ENCODE data around the gene TAMALIN. TPM values are rescaled to one million over a fixed set of nuclear protein-coding genes. Genes with fewer than 3 reads are reported as not detected.

TAMALIN gene
- total and polyA plus RNA-seq, 10 donors = 25.5 to 141 (median 45.2) TPM

- Histone ChIP-seq H3K27ac (peak overlapping the region in 4 of 8 donors; percentile 62 to 89 (median 80)), H3K4me1 (peaks cover 24 to 89% (median 66%) of the 10 kb centered on the region in 6 donors), H3K4me3 (peak overlapping the region in 2 of 8 donors; percentile 49 to 71), H3K36me3 (no peaks in the 10 kb centered on the region), H3K9me3 (no peaks in the 10 kb centered on the region), H3K27me3 (replicated peaks in 1 of 7) (peaks cover 0 to 18% (median 0%) of the 10 kb centered on the region in 7 donors)
- TF ChIP-seq POLR2AphosphoS5 (IDR thresholded peaks at IDR 0.05) (no peak), POLR2A (IDR thresholded peaks at IDR 0.05) (no peak)
- TF ChIP-seq, protein P1, sequence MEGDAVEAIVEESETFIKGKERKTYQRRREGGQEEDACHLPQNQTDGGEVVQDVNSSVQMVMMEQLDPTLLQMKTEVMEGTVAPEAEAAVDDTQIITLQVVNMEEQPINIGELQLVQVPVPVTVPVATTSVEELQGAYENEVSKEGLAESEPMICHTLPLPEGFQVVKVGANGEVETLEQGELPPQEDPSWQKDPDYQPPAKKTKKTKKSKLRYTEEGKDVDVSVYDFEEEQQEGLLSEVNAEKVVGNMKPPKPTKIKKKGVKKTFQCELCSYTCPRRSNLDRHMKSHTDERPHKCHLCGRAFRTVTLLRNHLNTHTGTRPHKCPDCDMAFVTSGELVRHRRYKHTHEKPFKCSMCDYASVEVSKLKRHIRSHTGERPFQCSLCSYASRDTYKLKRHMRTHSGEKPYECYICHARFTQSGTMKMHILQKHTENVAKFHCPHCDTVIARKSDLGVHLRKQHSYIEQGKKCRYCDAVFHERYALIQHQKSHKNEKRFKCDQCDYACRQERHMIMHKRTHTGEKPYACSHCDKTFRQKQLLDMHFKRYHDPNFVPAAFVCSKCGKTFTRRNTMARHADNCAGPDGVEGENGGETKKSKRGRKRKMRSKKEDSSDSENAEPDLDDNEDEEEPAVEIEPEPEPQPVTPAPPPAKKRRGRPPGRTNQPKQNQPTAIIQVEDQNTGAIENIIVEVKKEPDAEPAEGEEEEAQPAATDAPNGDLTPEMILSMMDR (IDR thresholded peaks at IDR 0.05 in 8 of 11, conservative IDR thresholded peaks at IDR 0.05 in 3 of 11) = no peak
- intact Hi-C loops (cut with DNase I; ENCODE audit: low total_unique reads) = no loop called here
- DNase-seq = no peak
- 76 to 87% (median 84%) methylated on average over 6 of the region's 6 CpGs for WGBS, 5 donors
These were observed 31.7 kb downstream of the TAMALIN start for GRCh38 chr12:52038447-52038846.

GRCh38 chr12:52041035-52041434 is 34.3 kb downstream of the TAMALIN start:
- WGBS, 5 donors = 83 to 93% (median 92%) methylated on average over 3 of the region's 3 CpGs
- intact Hi-C loops (cut with DNase I; ENCODE audit: low total_unique reads) = no loop called here
- Histone ChIP-seq H3K36me3 (no peaks in the 10 kb centered on the region), H3K27ac (peak overlapping the region in 3 of 8 donors; percentile 84 to 87 (median 85)), H3K4me1 (peaks cover 25 to 89% (median 70%) of the 10 kb centered on the region in 6 donors), H3K9me3 (no peaks in the 10 kb centered on the region), H3K27me3 (replicated peaks in 1 of 7) (peaks cover 0 to 15% (median 0%) of the 10 kb centered on the region in 7 donors), H3K4me3 (no peak overlapping the region)
- no peak for DNase-seq
- TF ChIP-seq POLR2A (IDR thresholded peaks at IDR 0.05) = no peak
- TF ChIP-seq, protein P1 (IDR thresholded peaks at IDR 0.05 in 8 of 11, conservative IDR thresholded peaks at IDR 0.05 in 3 of 11) = no peak
- no peak for TF ChIP-seq POLR2AphosphoS5 (IDR thresholded peaks at IDR 0.05)

- TF ChIP-seq, protein P1 (IDR thresholded peaks at IDR 0.05 in 8 of 11, conservative IDR thresholded peaks at IDR 0.05 in 3 of 11) = peak in 8 of 11 experiments; percentile 6 to 48 (median 19)
- TF ChIP-seq POLR2AphosphoS5 (IDR thresholded peaks at IDR 0.05) (peak in 2 of 3 donors; percentile 18 to 24), POLR2A (IDR thresholded peaks at IDR 0.05) (no peak)
- 33 to 54% (median 38%) methylated on average over 4 to 6 of the region's 6 CpGs for WGBS, 5 donors
- Histone ChIP-seq H3K4me1 (peaks cover 24 to 89% (median 69%) of the 10 kb centered on the region in 6 donors), H3K4me3 (peak overlapping the region in 1 of 8 donors; percentile 23), H3K9me3 (no peaks in the 10 kb centered on the region), H3K27ac (peak overlapping the region in 5 of 8 donors; percentile 25 to 94 (median 85)), H3K36me3 (no peaks in the 10 kb centered on the region), H3K27me3 (replicated peaks in 1 of 7) (peaks cover 0 to 10% (median 0%) of the 10 kb centered on the region in 7 donors)
- peak; percentile 88 for DNase-seq
- intact Hi-C loops (cut with DNase I; ENCODE audit: low total_unique reads) = no loop called here
These were observed 35.0 kb downstream of the TAMALIN start for GRCh38 chr12:52041695-52042123.

GRCh38 chr12:52042706-52043385 is 36.1 kb downstream of the TAMALIN start:
- intact Hi-C loops (cut with DNase I; ENCODE audit: low total_unique reads) = no loop called here
- no peak for TF ChIP-seq POLR2A (IDR thresholded peaks at IDR 0.05)
- TF ChIP-seq POLR2AphosphoS5 (IDR thresholded peaks at IDR 0.05) = no peak
- TF ChIP-seq, protein P1 (IDR thresholded peaks at IDR 0.05 in 8 of 11, conservative IDR thresholded peaks at IDR 0.05 in 3 of 11) = no peak
- no peak overlapping the region for H3K4me3 ChIP-seq
- peaks cover 19 to 90% (median 66%) of the 10 kb centered on the region in 6 donors for H3K4me1 ChIP-seq
- DNase-seq = no peak
- no peaks in the 10 kb centered on the region for H3K9me3 ChIP-seq
- WGBS, 5 donors = 63 to 83% (median 72%) methylated on average over 7 to 8 of the region's 8 CpGs
- H3K27ac ChIP-seq = peak overlapping the region in 7 of 8 donors; percentile 69 to 94 (median 84)
- H3K27me3 ChIP-seq (replicated peaks in 1 of 7) = peaks cover 0 to 1% (median 0%) of the 10 kb centered on the region in 7 donors
- H3K36me3 ChIP-seq = no peaks in the 10 kb centered on the region

Measured in spleen (tissue), 11 donors.